MM.1S (cell line): ENCODE data around the gene SH3BP4.

Experiments used
- DNase-seq: peaks from one replicate; pipeline ENCODE4 v3.0.0-alpha.2; 2015
- H2AFZ ChIP-seq: fragments of 300-600 bp; sonication (generic); 2 replicates; pipeline ENCODE4 v1.6.0; 2016; ENCODE audit warnings: antibody characterized with exemption, low read length
- H3F3A ChIP-seq: fragments of 300-600 bp; sonication (generic); 2 replicates; pipeline ENCODE4 v1.6.1; 2016; ENCODE audit warnings: mild to moderate bottlenecking, antibody characterized with exemption, low read length, moderate library complexity, mixed read lengths; ENCODE audit not compliant: insufficient read depth
- H3K27ac ChIP-seq: fragments of 300-600 bp; sonication (generic); 2 replicates; pipeline ENCODE4 v1.5.1; 2016; ENCODE audit warnings: mild to moderate bottlenecking, low read length
- H3K27me3 ChIP-seq: fragments of 300-600 bp; sonication (generic); replicated peaks from 2 replicates; pipeline ENCODE4 v1.6.0; 2016; ENCODE audit warnings: low read length; ENCODE audit not compliant: insufficient read depth
- H3K36me3 ChIP-seq: fragments of 300-600 bp; sonication (generic); replicated peaks from 2 replicates; pipeline ENCODE4 v1.6.1; 2016; ENCODE audit warnings: mild to moderate bottlenecking, low read length, mixed read lengths; ENCODE audit not compliant: insufficient read depth
- H3K4me1 ChIP-seq: fragments of 300-600 bp; sonication (generic); 2 replicates; pipeline ENCODE4 v1.6.1; 2016; ENCODE audit warnings: low read length, mixed read lengths
- H3K4me2 ChIP-seq: fragments of 300-600 bp; sonication (generic); 2 replicates; pipeline ENCODE4 v1.6.0; 2016; ENCODE audit warnings: low read depth, low read length
- H3K4me3 ChIP-seq: fragments of 300-600 bp; sonication (generic); 2 replicates; pipeline ENCODE4 v1.5.1; 2016; ENCODE audit warnings: low read length, mixed read lengths
- H3K79me2 ChIP-seq: fragments of 300-600 bp; sonication (generic); 2 replicates; pipeline ENCODE4 v1.6.1; 2016; ENCODE audit warnings: mixed run types, low read length, mixed read lengths
- H3K9ac ChIP-seq: fragments of 300-600 bp; sonication (generic); 2 replicates; pipeline ENCODE4 v1.6.1; 2016; ENCODE audit warnings: low read length, mixed read lengths
- H3K9me2 ChIP-seq: fragments of 300-600 bp; sonication (generic); replicated peaks from 2 replicates; pipeline ENCODE4 v1.6.1; 2016; ENCODE audit warnings: mild to moderate bottlenecking, low read length, mixed read lengths; ENCODE audit not compliant: insufficient read depth
- H3K9me3 ChIP-seq: fragments of 300-600 bp; sonication (generic); replicated peaks from 2 replicates; pipeline ENCODE4 v1.6.1; 2016; ENCODE audit warnings: mild to moderate bottlenecking, low read length, mixed read lengths; ENCODE audit not compliant: insufficient read depth
- H4K20me1 ChIP-seq: fragments of 300-600 bp; sonication (generic); 2 replicates; pipeline ENCODE4 v1.6.1; 2016; ENCODE audit warnings: mild to moderate bottlenecking, low read length, moderate library complexity, mixed read lengths; ENCODE audit not compliant: insufficient read depth
- EZH2 ChIP-seq: fragments of 300-600 bp; sonication (generic); optimal IDR thresholded peaks from 2 replicates; pipeline ENCODE3; 2017; ENCODE audit warnings: low read depth, mild to moderate bottlenecking, antibody characterized with exemption, low read length, mixed read lengths
- EZH2phosphoT487 ChIP-seq: fragments of 300-600 bp; sonication (generic); IDR thresholded peaks from 2 replicates; pipeline ENCODE4 v1.6.1; 2018; ENCODE audit warnings: antibody characterized with exemption, low read length
- TF ChIP-seq, protein P1 (sequence below): fragments of 300-600 bp; sonication (generic); IDR thresholded peaks from 2 replicates; pipeline ENCODE4 v1.5.1; 2016; ENCODE audit warnings: antibody characterized with exemption, low read length, mixed read lengths

SH3BP4 gene

GRCh38 chr2:235070063-235070706 is 118.4 kb downstream of the SH3BP4 start:
- no peak overlapping the region for H3K27ac ChIP-seq

GRCh38 chr2:235073868-235074413 is 122.1 kb downstream of the SH3BP4 start:
- no peaks in the 10 kb centered on the region for H3K27me3 ChIP-seq
- no peak overlapping the region for H3K9ac ChIP-seq
- H3K79me2 ChIP-seq, result no peaks in the 10 kb centered on the region
- no peak overlapping the region for H2AFZ ChIP-seq
- no peaks in the 10 kb centered on the region for H3K9me3 ChIP-seq
- H3K4me1 ChIP-seq, result no peaks in the 10 kb centered on the region
- H3K4me3 ChIP-seq, result no peak overlapping the region
- no peaks in the 10 kb centered on the region for H4K20me1 ChIP-seq
- TF ChIP-seq, protein P1, sequence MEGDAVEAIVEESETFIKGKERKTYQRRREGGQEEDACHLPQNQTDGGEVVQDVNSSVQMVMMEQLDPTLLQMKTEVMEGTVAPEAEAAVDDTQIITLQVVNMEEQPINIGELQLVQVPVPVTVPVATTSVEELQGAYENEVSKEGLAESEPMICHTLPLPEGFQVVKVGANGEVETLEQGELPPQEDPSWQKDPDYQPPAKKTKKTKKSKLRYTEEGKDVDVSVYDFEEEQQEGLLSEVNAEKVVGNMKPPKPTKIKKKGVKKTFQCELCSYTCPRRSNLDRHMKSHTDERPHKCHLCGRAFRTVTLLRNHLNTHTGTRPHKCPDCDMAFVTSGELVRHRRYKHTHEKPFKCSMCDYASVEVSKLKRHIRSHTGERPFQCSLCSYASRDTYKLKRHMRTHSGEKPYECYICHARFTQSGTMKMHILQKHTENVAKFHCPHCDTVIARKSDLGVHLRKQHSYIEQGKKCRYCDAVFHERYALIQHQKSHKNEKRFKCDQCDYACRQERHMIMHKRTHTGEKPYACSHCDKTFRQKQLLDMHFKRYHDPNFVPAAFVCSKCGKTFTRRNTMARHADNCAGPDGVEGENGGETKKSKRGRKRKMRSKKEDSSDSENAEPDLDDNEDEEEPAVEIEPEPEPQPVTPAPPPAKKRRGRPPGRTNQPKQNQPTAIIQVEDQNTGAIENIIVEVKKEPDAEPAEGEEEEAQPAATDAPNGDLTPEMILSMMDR, result no peak
- TF ChIP-seq EZH2, result no peak
- no peak for TF ChIP-seq EZH2phosphoT487
- DNase-seq, result no peak
- no peak overlapping the region for H3K27ac ChIP-seq
- H3F3A ChIP-seq, result no peaks in the 10 kb centered on the region
- no peaks in the 10 kb centered on the region for H3K36me3 ChIP-seq
- H3K4me2 ChIP-seq, result no peak overlapping the region
- H3K9me2 ChIP-seq, result no peaks in the 10 kb centered on the region

More at GRCh38 chr2:235070063-235070706, 118.4 kb downstream of the SH3BP4 start:
- TF ChIP-seq, protein P1, result no peak
- no peak for TF ChIP-seq EZH2
- no peak for TF ChIP-seq EZH2phosphoT487
- Histone ChIP-seq H3K9me2 (no peaks in the 10 kb centered on the region), H3K36me3 (no peaks in the 10 kb centered on the region), H3K4me1 (no peaks in the 10 kb centered on the region), H3K9ac (no peak overlapping the region), H3K4me2 (no peak overlapping the region), H3K9me3 (no peaks in the 10 kb centered on the region), H3K79me2 (no peaks in the 10 kb centered on the region), H3K27me3 (no peaks in the 10 kb centered on the region), H3F3A (no peaks in the 10 kb centered on the region), H4K20me1 (no peaks in the 10 kb centered on the region), H2AFZ (no peak overlapping the region), H3K4me3 (no peak overlapping the region)
- DNase-seq, result no peak

GRCh38 chr2:235077046-235077445 is 125.2 kb downstream of the SH3BP4 start:
- H3K36me3 ChIP-seq, result no peaks in the 10 kb centered on the region
- H3K79me2 ChIP-seq, result no peaks in the 10 kb centered on the region
- H4K20me1 ChIP-seq, result no peaks in the 10 kb centered on the region
- DNase-seq, result no peak
- no peak overlapping the region for H3K9ac ChIP-seq
- no peaks in the 10 kb centered on the region for H3K9me2 ChIP-seq
- no peaks in the 10 kb centered on the region for H3K27me3 ChIP-seq
- no peak overlapping the region for H2AFZ ChIP-seq
- H3K27ac ChIP-seq, result no peak overlapping the region
- H3K4me2 ChIP-seq, result no peak overlapping the region
- no peaks in the 10 kb centered on the region for H3K9me3 ChIP-seq
- H3K4me1 ChIP-seq, result no peaks in the 10 kb centered on the region
- no peak overlapping the region for H3K4me3 ChIP-seq
- TF ChIP-seq, protein P1, result no peak
- TF ChIP-seq EZH2phosphoT487 (no peak), EZH2 (no peak)
- no peaks in the 10 kb centered on the region for H3F3A ChIP-seq
